Endothelial cell (in vitro differentiated cells): ENCODE results near the gene AP3S2. TPM values are rescaled to one million over a fixed set of nuclear protein-coding genes. Genes with fewer than 3 reads are reported as not detected.

Source experiments
- DNase-seq: peaks from one replicate; pipeline ENCODE4 v3.0.0; 2021; ENCODE audit warnings: low spot score
- H3K27ac Mint-ChIP-seq: one replicate; pipeline ENCODE4 v1.8.0; 2021; ENCODE audit warnings: mixed read lengths, inconsistent platforms; ENCODE audit not compliant: unreplicated experiment
- H3K27me3 Mint-ChIP-seq: one replicate; pipeline ENCODE4 v1.8.0; 2021; ENCODE audit warnings: mild to moderate bottlenecking, moderate library complexity, mixed read lengths, inconsistent platforms; ENCODE audit not compliant: unreplicated experiment
- H3K36me3 Mint-ChIP-seq: one replicate; pipeline ENCODE4 v1.8.0; 2021; ENCODE audit warnings: mild to moderate bottlenecking, low read depth, mixed read lengths, inconsistent platforms; ENCODE audit not compliant: unreplicated experiment
- H3K4me1 Mint-ChIP-seq: one replicate; pipeline ENCODE4 v1.8.0; 2021; ENCODE audit warnings: mild to moderate bottlenecking, mixed read lengths, inconsistent platforms; ENCODE audit not compliant: unreplicated experiment
- H3K4me3 Mint-ChIP-seq: one replicate; pipeline ENCODE4 v1.8.0; 2021; ENCODE audit warnings: mild to moderate bottlenecking, mixed read lengths, inconsistent platforms; ENCODE audit not compliant: unreplicated experiment
- H3K9me3 Mint-ChIP-seq: one replicate; pipeline ENCODE4 v1.8.0; 2021; ENCODE audit warnings: mixed read lengths, inconsistent platforms; ENCODE audit not compliant: unreplicated experiment
- CTCF ChIP-seq: fragments of 200-600 bp; sonication (generic); IDR thresholded peaks from one replicate; pipeline ENCODE4 v1.5.0; 2021; ENCODE audit warnings: antibody characterized with exemption; ENCODE audit not compliant: unreplicated experiment
- total RNA-seq: library from RNA; stranded (reverse); fragmentation: NEBNext Ultra II Directional; extraction: Animal tissue kit (Norgen Biotek cat#: 25700); gene quantifications from one replicate; pipeline ENCODE4 v1.2.1, GENCODE V29; 2021; ENCODE audit not compliant: unreplicated experiment

The AP3S2 gene
- total RNA-seq, 1 donor from 2014 or later, result 23.2 TPM

- Mint-ChIP-seq H3K4me1 (no peaks in the 10 kb centered on the region), H3K36me3 (peaks cover 16% of the 10 kb centered on the region), H3K9me3 (no peaks in the 10 kb centered on the region), H3K27me3 (no peaks in the 10 kb centered on the region), H3K27ac (no peak overlapping the region), H3K4me3 (no peak overlapping the region)
- TF ChIP-seq CTCF, result no peak
- no peak for DNase-seq
These were observed 42.0 kb downstream of the AP3S2 start for GRCh38 chr15:89851673-89852341.

GRCh38 chr15:89848970-89849292 lies 44.9 kb downstream of the AP3S2 start:
- Mint-ChIP-seq H3K36me3 (peaks cover 15% of the 10 kb centered on the region), H3K27me3 (no peaks in the 10 kb centered on the region), H3K4me3 (no peak overlapping the region), H3K4me1 (no peaks in the 10 kb centered on the region), H3K27ac (no peak overlapping the region), H3K9me3 (no peaks in the 10 kb centered on the region)
- no peak for DNase-seq
- no peak for TF ChIP-seq CTCF

- Mint-ChIP-seq H3K27me3 (no peaks in the 10 kb centered on the region), H3K4me3 (no peak overlapping the region), H3K4me1 (no peaks in the 10 kb centered on the region), H3K9me3 (no peaks in the 10 kb centered on the region), H3K27ac (no peak overlapping the region), H3K36me3 (peaks cover 4% of the 10 kb centered on the region)
- TF ChIP-seq CTCF, result no peak
- DNase-seq, result no peak
These were observed 46.7 kb downstream of the AP3S2 start for GRCh38 chr15:89847101-89847500.

- no peaks in the 10 kb centered on the region for H3K27me3 Mint-ChIP-seq
- no peaks in the 10 kb centered on the region for H3K4me1 Mint-ChIP-seq
These were observed 48.4 kb downstream of the AP3S2 start for GRCh38 chr15:89845305-89845893.

More at GRCh38 chr15:89845305-89845893, 48.4 kb downstream of the AP3S2 start:
- Mint-ChIP-seq H3K9me3 (no peaks in the 10 kb centered on the region), H3K27ac (no peak overlapping the region), H3K4me3 (no peak overlapping the region), H3K36me3 (peaks cover 4% of the 10 kb centered on the region)
- DNase-seq, result no peak
- TF ChIP-seq CTCF, result no peak
